ENCODE results near the gene PCP2. TPM values are rescaled to one million over a fixed set of nuclear protein-coding genes. Genes with fewer than 3 reads are reported as not detected.
A peak's percentile ranks its signal among the peaks of the same experiment; 100 is the strongest.

PCP2 gene
- total RNA-seq, 1 donor from 2014 or later = 1.0 TPM

GRCh38 chr19:7679771-7680605, 46.5 kb upstream of the PCP2 start:
- Mint-ChIP-seq H3K36me3 (peaks cover 4% of the 10 kb centered on the region), H3K4me1 (ENCODE audit: unreplicated experiment) (peaks cover 9% of the 10 kb centered on the region), H3K27ac (peak overlapping the region; percentile 41)

GRCh38 chr19:7678971-7679751, 45.6 kb upstream of the PCP2 start:
- no peak for DNase-seq (ENCODE audit: extremely low spot score, unreplicated experiment)
- H3K27ac Mint-ChIP-seq = peak overlapping the region; percentile 38
- peak overlapping the region; percentile 80 for H3K4me3 Mint-ChIP-seq
- peaks cover 4% of the 10 kb centered on the region for H3K36me3 Mint-ChIP-seq
- TF ChIP-seq CTCF (conservative IDR thresholded peaks at IDR 0.05) = no peak
- peaks cover 37% of the 10 kb centered on the region for H3K27me3 Mint-ChIP-seq
- peaks cover 4% of the 10 kb centered on the region for H3K9me3 Mint-ChIP-seq
- peaks cover 9% of the 10 kb centered on the region for H3K4me1 Mint-ChIP-seq (ENCODE audit: unreplicated experiment)

More at GRCh38 chr19:7679771-7680605, 46.5 kb upstream of the PCP2 start:
- H3K9me3 Mint-ChIP-seq = no peaks in the 10 kb centered on the region
- DNase-seq (ENCODE audit: extremely low spot score, unreplicated experiment) = no peak
- peak overlapping the region; percentile 81 for H3K4me3 Mint-ChIP-seq
- TF ChIP-seq CTCF (conservative IDR thresholded peaks at IDR 0.05) = no peak
- H3K27me3 Mint-ChIP-seq = peaks cover 32% of the 10 kb centered on the region

- Mint-ChIP-seq H3K4me1 (ENCODE audit: unreplicated experiment) (peaks cover 9% of the 10 kb centered on the region), H3K27me3 (peaks cover 48% of the 10 kb centered on the region), H3K36me3 (peaks cover 3% of the 10 kb centered on the region)
Observed at GRCh38 chr19:7677669-7678311, 44.3 kb upstream of the PCP2 start.

GRCh38 chr19:7676854-7677253, 43.3 kb upstream of the PCP2 start, which contains the start of gene MCEMP1:
TSS of gene MCEMP1 (plus strand) at chr19:7677090. CDS start at chr19:7677121, 31 bp downstream.
- H3K27ac Mint-ChIP-seq = no peak within 1 kb of the TSS
- H3K4me3 Mint-ChIP-seq = peak within 1 kb of the TSS; percentile 22

More at GRCh38 chr19:7677669-7678311, 44.3 kb upstream of the PCP2 start:
- peak overlapping the region; percentile 22 for H3K4me3 Mint-ChIP-seq
- no peak overlapping the region for H3K27ac Mint-ChIP-seq
- no peak for TF ChIP-seq CTCF (conservative IDR thresholded peaks at IDR 0.05)
- H3K9me3 Mint-ChIP-seq = peaks cover 7% of the 10 kb centered on the region
- no peak for DNase-seq (ENCODE audit: extremely low spot score, unreplicated experiment)

More at GRCh38 chr19:7676854-7677253, 43.3 kb upstream of the PCP2 start, which contains the start of gene MCEMP1:
- no peak for DNase-seq (ENCODE audit: extremely low spot score, unreplicated experiment)
- Mint-ChIP-seq H3K36me3 (no peaks in the 10 kb centered on the region), H3K27me3 (peaks cover 55% of the 10 kb centered on the region), H3K4me1 (ENCODE audit: unreplicated experiment) (peaks cover 8% of the 10 kb centered on the region), H3K9me3 (peaks cover 7% of the 10 kb centered on the region)
- no peak for TF ChIP-seq CTCF (conservative IDR thresholded peaks at IDR 0.05)
